ENCODE measurements around the gene RAD51C.
A peak's percentile ranks its signal among the peaks of the same experiment; 100 is the strongest.
"Not testable (repeated sequence)": the region's sequence is repeated elsewhere in the genome, so short reads cannot be mapped to it uniquely, and the experiment has no call there.

The RAD51C gene

DNA sequence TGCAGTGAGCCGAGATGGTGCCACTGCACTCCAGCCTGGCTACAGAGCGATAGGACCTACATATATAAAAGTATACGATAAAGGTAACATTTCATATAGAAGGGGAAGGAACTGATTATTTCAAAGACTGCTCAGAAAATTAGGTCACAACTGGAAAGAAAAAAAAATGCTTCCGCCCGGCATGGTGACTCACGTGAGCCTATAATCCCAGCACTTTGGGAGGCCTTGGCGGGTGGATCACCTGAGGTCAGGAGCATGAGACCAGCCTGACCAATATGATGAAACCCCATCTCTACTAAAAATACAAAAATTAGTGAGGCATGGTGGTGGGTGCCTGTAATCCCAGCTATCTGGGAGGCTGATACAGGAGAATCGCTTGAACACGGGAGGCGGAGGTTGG is 8.4 kb upstream of the RAD51C start:
- no peak for DNase-seq

DNA sequence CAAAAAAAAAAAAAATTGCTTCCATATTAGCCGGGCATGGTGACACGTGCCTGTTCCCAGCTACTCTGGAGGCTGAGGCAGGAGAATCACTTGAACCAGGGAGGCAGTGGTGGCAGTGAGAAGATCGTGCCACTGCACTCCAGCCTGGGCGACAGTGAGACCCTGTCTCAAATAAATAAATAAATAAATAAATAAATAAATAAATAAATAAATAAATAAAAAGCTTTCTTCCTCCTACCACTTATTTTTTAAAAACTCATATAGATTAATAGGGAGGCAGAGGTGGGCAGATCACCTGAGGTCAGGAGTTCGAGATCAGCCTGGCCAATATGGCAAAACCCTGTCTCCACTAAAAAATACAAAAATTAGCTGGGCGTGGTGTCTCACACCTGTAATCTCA is 7.9 kb upstream of the RAD51C start:
- not testable (repeated sequence) for DNase-seq

DNA sequence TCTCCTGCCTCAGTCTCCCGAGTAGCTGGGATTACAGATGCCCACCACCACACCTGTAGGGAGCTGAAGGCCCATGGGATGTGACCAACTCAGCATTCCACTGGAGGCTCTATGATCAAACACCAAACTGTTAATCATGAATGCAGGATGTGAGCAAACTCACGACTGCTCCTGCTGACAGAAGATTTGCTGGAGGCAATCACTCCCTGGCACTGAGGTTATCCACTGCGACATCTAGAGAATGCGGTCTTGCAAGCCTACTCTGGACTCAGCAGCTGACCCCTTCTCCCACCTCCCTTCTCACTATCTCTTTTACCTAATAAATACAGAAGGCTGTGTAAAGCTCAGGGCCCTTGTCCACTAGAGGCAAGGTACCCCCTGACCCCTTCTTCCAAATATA is 5.4 kb upstream of the RAD51C start:
- no peak for DNase-seq

DNA sequence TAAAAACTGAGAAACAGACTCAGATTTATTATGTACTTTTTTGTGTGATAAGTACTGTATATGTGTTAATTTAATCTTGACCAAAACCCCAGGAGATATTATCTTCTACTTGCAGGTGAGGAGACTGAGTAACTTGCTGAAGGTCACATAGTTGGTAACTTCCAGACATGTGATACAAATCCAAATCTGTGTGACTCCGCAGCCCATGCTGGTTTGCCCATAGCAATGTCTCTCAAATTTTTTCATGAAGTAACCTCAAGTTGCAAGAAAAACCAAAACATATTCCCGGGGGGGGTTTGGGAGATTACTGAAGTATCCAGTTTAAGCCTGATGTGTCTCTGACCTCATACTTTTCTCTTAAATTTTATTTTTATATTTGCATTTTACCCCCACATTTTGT is 3.9 kb upstream of the RAD51C start:
- DNase-seq, result no peak

DNA sequence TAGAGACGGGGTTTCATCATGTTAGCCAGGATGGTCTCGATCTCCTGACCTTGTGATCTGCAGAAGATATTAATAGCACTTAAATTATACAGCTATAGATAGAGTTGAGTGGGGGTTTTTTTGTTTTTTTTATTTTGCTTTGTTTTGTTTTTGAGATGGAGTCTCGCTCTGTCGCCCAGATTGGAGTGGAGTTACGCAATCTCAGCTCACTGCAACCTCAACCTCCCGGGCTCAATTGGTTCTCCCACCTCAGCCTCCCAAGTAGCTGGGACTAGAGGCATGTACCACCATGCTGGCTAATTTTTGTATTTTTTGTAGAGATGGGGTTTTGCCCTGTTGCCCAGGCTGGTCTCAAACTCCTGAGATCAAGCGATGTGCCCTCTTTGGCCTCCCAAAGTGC is 2.4 kb upstream of the RAD51C start:
- not testable (repeated sequence) for DNase-seq

DNA sequence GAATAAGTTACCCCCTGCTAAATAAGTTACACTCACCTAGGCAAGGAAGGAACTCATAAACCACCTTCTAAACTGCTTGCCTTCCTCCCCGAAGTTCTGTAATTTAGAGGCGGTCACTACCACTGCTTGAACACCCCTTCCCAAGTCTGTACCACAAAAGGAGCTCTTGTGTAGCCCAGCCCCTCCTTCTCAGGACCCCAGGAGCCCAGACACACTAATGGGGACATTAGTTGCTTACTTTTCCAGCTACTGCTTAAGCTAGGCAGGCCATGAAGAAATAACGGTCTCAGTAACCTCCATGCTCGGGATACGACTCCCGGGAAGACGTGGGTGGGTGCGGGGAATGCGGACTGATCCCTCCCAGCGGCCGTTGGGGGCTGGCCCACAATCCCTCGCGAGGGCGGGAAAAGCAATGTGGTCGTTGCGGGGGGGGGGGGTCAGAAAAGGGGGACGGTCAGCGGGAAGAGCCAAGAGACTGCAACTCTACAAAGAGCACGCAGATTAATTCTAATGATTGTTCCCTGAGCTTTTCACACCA is 632 bp upstream of the RAD51C start, which contains the start of gene TEX14:
TEX14 (minus strand) TSS at position 345 of the 538 bp plus-strand sequence. CDS start 40,044 bp downstream, outside the sequence.
- DNase-seq, result no peak

DNA sequence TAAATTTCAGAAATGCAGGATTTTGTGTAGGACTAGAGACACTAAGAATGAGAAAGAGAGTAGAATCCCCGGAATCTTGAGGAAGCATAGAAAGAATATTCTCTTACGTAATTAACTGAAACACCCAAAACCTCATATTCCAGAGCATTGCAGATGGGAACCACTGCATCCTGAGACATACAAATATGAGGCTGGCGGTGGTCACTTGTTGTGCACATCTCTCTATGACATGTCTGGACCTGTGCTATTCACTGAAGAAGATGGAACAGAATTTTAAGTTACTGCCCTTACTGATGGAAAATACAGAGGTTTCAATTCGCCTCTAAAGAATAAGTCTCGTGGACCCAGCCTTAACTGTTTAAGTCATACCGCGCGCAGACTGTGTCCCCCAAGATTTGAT is 806 bp downstream of the RAD51C start:
- DNase-seq, result peak; percentile 13

DNA sequence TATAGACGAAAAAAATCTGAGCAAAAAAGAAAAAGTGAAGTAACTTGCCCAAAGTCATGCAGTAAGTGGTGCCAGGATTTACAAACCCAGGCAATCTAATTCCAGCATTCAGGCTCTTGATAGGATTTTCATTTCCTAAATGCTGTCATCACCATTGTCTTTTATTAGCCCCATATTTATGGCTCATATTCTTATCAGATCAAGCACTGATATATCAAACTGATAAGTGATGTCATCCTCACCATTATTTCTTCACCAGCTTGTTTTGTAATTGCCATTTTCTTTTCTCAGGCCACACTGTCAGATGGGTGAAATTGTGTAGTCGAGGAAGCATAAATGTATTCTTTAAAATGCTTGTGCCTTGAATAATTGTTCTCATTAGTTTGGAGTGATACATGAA is 1.3 kb downstream of the RAD51C start:
- DNase-seq, result no peak

DNA sequence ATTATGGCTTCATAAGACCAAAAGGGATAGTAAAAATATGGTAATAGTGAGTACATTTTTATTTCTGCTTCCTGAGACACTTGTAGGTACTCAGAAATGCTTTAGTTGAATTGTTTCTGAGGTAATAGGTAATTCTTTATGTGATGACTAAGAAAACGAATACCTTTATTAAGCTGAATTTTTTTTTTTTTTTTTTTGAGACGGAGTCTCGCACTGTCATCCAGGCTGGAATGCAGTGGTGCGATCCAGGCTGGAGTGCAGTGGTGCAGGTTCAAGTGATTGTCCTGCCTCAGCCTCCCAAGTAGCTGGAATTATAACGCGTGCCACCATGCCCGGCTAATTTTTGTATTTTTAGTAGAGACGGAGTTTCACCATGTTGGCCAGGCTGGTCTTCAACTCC is 1.9 kb downstream of the RAD51C start:
- DNase-seq, result no peak

DNA sequence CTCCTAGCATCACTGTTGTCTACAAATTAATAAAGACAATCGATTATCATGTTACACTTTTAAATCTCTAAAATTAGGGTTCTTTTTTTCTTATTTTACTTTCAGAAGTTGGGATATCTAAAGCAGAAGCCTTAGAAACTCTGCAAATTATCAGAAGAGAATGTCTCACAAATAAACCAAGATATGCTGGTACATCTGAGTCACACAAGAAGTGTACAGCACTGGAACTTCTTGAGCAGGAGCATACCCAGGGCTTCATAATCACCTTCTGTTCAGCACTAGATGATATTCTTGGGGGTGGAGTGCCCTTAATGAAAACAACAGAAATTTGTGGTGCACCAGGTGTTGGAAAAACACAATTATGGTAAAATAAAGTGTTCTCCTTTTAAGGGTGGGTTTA is 2.4 kb downstream of the RAD51C start:
- no peak for DNase-seq

DNA sequence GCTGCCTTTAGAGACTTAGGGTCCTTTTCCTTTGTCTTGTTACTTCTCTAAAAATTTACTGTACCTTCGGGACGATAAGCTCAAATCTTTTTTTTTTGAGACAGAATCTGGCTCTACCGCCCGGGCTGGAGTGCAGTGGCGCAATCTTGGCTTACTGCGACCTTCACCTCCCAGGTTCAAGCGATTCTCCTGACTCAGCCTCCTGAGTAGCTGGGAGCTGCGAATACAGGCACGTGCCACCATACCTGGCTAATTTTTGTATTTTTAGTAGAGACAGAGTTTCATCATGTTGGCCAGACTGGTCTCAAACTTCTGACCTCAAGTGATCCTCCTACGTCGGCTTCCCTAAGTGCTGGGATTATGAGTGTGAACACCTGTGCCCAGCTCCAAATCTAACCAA is 7.4 kb downstream of the RAD51C start:
- no peak for DNase-seq

DNA sequence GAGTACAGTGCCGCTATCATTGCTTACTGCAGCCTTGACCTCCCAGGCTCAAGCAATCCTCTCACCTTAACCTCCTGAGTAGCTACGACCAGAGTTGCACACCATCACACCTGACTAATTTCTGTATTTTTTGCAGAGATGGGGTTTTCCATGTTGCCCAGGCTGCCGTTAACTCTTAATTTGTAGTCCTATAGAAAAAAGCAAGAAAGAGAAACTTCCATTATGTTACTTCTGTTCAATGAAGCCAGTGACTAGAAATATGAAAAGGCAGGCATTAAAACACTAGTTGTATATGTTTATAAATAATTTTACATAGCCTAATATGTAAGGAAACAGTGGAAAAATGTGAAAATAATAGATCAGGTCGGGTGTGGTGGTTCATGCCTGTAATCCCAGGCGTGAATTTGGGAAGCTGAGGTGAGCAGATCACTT is 9.7 kb downstream of the RAD51C start:
- no peak for DNase-seq

DNA sequence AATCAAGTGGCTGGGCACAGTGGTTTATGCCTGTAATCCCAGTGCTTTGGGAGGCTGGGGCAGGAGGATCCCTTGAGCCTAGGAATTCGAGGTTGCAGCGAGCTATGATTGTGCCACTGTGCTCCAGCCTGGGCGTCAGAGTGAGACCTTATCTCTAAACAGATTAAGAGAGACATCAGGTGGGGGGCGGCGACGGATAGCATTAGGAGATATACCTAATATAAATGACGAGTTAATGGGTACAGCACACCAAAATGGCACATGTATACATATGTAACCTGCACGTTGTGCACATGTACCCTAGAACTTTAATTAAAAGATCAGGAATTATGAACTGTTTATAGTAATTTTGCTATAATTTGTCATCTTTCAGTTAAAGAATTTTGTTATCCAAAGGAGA is 10.3 kb downstream of the RAD51C start:
- DNase-seq, result no peak

DNA sequence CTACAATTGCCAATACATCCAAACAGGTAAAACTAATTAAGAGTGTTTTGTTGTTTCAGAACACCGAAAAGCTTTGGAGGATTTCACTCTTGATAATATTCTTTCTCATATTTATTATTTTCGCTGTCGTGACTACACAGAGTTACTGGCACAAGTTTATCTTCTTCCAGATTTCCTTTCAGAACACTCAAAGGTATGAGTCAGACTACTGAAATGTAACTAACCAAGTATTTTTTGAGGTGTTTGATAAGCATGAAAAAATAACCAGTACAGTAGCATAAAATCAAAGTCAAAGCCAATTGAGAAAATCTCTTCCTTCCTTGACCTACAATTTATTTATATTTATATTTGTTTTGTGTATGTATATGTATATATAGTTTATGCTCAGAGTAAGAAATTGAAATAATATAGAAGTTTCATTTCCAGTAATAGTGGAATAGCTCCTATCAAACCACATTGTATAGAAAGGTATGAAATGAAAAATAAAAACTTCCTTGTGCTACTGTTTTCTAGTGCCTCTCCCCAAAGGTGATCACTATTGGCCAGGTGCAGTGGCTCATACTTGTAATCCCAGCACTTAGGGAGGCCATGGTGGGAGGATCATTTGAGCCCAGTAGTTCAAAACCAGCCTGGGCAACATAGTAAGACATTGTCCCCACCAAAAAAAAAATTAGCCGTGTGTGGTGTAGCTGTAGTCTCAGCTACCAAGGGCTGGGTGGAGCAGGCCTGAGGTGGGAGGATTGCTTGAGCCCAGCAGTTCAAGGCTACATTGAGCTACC is 10.9 kb downstream of the RAD51C start:
- DNase-seq, result peak; percentile 32

DNA sequence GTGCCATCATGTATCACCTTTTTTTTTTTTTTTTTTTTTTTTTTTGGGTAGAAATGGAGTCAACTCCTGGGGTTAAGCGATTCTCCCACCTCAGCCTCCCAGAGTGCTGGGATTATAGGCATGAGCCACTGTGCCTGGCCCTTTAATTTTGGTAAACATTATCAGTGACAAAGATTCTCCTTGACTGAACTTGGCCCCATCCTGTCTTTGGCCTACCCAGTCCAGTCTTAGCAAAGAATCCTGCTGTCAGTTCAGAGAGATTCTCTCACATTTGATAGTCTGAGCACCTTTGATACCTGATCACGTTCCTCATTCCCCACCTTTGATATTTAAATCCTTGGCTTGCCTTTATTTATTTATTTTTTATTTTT is 11.5 kb downstream of the RAD51C start:
- DNase-seq, result no peak

DNA sequence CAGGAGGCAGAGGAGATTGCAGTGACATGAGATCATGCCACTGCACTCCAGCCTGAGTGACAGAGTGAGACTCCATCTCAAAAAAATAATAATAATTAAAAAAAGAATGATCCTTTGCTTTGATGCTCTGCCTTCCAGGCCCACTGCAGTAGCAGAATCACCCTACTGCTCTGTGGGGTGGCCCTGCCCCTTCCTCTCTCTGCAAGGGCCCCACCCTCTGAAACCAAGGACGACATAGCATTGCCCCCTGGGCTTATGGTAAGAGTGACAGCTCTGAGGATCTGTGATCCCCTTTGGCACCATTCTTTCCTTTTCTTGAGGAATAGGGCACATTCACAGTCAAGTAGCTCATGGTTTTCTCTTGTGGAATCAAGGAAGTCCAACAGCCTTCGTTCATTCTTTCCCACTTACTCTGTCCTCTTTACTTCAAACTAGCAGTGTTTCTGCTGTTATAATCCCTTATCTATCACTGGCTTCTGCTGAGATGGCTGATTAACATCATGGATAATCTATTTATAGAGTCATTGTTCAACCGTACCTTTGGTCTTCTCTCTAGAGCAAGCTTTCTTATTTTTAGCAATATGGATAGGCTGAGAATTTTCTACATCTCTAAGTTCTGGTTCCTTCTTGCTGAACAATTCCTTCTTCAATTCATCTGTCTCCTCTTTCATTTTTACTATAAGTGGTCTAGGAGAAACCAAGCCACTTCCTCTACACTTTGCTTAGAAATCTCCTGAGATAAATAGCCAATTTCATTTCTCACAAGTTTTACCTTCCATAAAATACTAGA is 14.1 kb downstream of the RAD51C start:
- no peak for DNase-seq

DNA sequence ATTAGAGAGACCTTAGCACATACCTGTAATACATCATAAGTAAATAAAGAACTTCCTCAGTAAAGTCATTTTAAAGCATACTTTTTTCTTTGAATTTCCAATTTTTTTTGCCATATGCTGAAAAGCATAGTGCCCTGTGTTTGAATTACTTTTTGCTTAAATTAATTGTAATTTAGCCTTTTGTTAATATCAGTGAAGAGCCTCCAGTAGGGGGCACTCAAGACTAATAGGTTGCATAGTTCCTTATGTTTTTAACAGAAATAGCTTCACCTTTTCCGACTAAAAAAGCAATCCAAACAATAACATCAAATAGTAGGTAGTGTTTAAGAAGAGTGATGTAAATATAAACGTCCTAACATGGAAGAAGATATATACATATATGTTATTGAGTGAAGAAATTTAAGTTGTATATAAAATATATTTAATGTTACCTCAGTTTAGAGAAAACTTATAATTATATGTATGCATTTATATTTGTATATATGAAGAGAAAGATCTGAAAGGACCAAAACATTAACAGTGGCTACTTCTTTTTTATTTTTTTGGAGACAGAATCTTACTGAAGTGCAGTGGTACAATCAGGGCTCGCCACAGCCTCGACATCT is 18.6 kb downstream of the RAD51C start:
- peak; percentile 53 for DNase-seq

DNA sequence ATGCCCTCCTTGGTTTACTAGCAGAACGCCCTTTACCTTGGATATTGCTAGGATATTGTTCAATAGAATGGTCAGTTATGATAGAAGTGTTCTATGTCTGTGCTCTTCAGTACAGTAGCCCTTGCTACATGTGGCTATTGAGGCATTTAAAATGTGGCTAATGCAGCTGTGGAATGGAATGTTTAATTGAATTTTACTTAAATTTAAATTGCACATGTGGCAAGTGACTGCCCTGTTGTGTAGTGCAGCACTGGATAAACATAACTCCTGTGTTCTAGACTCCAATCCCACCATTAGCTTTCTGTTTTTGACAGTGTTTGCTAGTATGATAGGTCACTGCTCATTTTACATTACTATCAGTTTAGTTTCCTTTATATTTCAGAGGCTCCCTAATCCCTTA is 29.9 kb downstream of the RAD51C start:
- no peak for DNase-seq

DNA sequence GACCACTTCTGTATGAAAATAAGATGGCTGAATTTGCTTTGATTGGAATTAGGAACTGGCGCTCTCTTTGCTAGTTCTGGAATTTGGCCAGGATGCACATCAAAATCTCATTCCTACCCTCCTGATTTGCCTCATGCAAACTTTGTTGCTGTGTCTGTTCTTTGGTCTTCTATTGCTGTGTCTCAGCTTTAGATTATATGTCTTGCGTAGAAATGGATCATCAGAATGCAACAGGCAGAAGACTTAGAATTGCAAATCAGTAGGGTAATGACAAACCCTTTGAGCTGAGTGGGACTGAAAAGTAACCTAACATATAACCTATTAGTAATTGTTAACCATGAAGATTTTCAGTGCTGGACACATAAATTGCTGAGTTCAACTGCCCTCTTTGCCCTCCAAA is 30.3 kb downstream of the RAD51C start:
- no peak for DNase-seq

DNA sequence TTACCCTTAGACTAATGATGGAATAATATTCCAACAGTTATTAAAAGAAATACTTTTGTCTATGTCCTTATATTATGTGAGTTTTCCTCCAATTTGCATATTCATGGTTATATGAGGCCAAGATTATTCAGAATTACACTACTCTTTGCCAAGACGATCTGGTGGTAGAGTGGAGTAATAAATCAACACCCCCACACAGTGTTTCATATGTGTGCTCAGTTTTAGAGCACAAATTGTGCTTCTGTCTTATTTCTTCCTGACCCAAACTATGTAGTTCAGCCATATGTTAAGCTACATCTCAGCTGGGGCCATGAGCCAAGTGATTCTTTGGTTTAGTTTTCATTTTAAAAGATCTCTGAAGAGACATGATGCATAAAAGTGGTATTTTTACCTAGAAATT is 36.4 kb downstream of the RAD51C start:
- DNase-seq, result peak; percentile 48

DNA sequence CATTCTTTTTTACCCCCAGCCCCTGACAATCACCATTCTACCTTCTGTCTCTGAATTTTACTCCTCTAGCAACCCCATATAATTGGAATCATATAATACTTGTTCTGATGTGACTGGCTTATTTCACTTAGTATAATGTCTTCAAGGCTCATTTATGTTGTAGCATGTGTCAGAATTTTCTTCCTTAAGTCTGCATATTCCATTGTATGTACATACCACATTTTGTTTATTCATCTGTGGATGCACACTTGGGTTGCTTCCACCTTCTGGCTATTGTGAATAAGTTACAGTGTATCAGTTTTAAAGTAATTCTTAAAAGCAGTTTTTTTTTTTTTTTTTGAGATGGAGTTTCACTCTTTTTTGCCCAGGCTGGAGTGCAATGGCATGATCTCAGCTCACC is 38.5 kb downstream of the RAD51C start:
- no peak for DNase-seq

DNA sequence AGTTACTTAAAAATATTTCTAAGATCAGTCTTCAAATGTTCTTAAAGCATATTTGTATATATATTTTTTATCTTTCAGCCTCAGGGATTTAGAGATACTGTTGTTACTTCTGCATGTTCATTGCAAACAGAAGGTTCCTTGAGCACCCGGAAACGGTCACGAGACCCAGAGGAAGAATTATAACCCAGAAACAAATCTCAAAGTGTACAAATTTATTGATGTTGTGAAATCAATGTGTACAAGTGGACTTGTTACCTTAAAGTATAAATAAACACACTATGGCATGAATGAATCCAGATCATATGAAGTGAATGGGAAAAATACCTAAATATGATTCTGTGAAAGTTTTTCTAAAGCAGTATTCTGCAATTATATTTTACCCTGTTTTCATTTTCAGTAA is 41.6 kb downstream of the RAD51C start:
- no peak for DNase-seq

DNA sequence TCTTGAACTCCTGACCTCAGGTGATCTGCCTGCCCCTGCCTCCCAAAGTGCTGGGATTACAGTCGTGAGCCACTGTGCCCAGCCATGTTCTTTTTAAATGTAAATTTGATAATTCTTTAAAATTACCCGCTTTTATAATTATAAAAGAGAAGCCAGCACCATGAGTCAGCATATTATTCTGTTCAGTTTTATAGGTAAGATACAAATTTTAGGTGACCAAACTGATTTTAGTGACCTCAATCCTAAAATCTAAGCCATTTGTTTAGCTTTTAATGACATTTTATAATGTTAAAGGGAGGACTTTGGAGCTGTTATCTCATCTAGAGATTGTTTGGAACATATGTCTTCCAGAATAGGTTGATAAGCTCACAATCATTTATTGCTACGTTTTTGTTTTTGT is 42.4 kb downstream of the RAD51C start:
- DNase-seq, result no peak
